Stimulated activated CD8-positive, alpha-beta memory T cell treated with anti-CD3 and anti-CD28 coated beads, Interleukin-15, amount 100 ng/mL, for 24 hours (primary cell): ENCODE data around the gene CDC25B.

Experiments used
- DNase-seq: peaks from one replicate; pipeline ENCODE4 v3.0.0-alpha.2; 2020; ENCODE audit warnings: low read depth

Gene CDC25B

GRCh38 chr20:3804254-3804751, 8.2 kb downstream of the CDC25B start:
- DNase-seq = no peak

GRCh38 chr20:3804781-3805180, 8.7 kb downstream of the CDC25B start:
- DNase-seq = no peak

- no peak for DNase-seq
Measured at GRCh38 chr20:3808544-3808943, 12.4 kb downstream of the CDC25B start.

GRCh38 chr20:3811467-3812258, 15.6 kb downstream of the CDC25B start:
- DNase-seq = peak; percentile 76

GRCh38 chr20:3812259-3812681, 16.2 kb downstream of the CDC25B start:
- no peak for DNase-seq

- DNase-seq = no peak
Measured at GRCh38 chr20:3812975-3813847, 17.1 kb downstream of the CDC25B start.

- no peak for DNase-seq
Measured at GRCh38 chr20:3813848-3814581, 17.9 kb downstream of the CDC25B start.

GRCh38 chr20:3814928-3815495, 18.9 kb downstream of the CDC25B start:
- no peak for DNase-seq

- no peak for DNase-seq
Measured at GRCh38 chr20:3815703-3816315, 19.7 kb downstream of the CDC25B start.

- DNase-seq = no peak
Measured at GRCh38 chr20:3818155-3819151, 22.3 kb downstream of the CDC25B start.

- no peak for DNase-seq
Measured at GRCh38 chr20:3819411-3820047, 23.4 kb downstream of the CDC25B start.

GRCh38 chr20:3820048-3820900, 24.2 kb downstream of the CDC25B start, which contains the start of gene AP5S1:
TSS of gene AP5S1 (plus strand) at chr20:3820547. CDS start at chr20:3822118, 1,571 bp downstream.
- peak; percentile 90 for DNase-seq

GRCh38 chr20:3820901-3821727, 25.0 kb downstream of the CDC25B start:
- DNase-seq = no peak

- DNase-seq = no peak
Measured at GRCh38 chr20:3821996-3822395, 25.9 kb downstream of the CDC25B start.

GRCh38 chr20:3823881-3824280, 27.8 kb downstream of the CDC25B start:
- DNase-seq = no peak

- DNase-seq = no peak
Measured at GRCh38 chr20:3825526-3825925, 29.4 kb downstream of the CDC25B start.

GRCh38 chr20:3826420-3826819, 30.3 kb downstream of the CDC25B start:
- no peak for DNase-seq

- no peak for DNase-seq
Measured at GRCh38 chr20:3828798-3829197, 32.7 kb downstream of the CDC25B start.
